Stimulated activated CD8-positive, alpha-beta memory T cell treated with anti-CD3 and anti-CD28 coated beads, Interleukin-7, amount 100 ng/mL, for 24 hours (primary cell): Measurements from ENCODE around the gene TMEM100.

ENCODE experiments used
- DNase-seq: peaks from one replicate; pipeline ENCODE4 v3.0.0-alpha.2; 2020; ENCODE audit warnings: low read depth

The TMEM100 gene

GRCh38 chr17:55717898-55718735 lies 4.5 kb downstream of the TMEM100 start:
- DNase-seq = peak; percentile 43

- DNase-seq = no peak
Measured at GRCh38 chr17:55717432-55717831, 5.2 kb downstream of the TMEM100 start.

GRCh38 chr17:55710829-55711496 lies 11.7 kb downstream of the TMEM100 start:
- no peak for DNase-seq

DNA sequence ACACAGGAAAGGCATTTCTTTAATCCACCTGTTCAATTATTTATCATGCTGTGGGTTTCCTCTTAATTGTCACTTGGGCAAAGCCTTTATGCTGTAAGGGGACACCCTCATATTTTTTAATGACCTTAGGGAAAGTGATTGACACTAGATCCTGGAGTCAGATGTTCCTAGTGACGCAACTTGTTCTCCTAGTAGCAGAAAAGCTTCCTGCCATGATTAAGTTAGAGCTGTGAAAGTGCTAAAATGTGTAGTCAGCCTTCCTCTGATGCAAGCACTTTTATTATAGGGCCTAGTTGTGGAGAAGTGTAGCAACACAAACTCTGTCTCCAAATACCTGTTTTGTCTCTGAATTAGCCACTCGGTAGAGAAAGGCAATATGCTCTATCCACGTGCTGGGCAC lies 12.3 kb downstream of the TMEM100 start:
- no peak for DNase-seq

DNA sequence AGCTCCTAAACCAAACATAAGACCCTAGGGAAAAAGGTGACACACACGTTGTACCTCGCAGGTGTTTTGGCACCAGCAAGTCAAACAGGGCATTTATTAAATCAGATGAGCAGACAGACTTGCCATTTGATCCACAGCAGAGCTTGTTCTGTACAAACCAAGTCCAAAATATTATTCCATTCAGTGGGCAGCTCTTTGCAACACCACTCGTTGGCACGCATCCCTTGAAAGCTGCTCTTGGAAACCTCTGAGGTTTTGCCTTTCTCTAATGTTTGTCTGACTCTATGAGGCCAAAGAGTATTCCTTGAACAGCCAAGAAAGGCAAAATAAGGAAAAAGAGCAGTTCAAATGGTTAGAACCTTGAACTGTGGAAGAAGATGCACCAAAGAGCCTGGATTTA lies 12.7 kb downstream of the TMEM100 start:
- no peak for DNase-seq

DNA sequence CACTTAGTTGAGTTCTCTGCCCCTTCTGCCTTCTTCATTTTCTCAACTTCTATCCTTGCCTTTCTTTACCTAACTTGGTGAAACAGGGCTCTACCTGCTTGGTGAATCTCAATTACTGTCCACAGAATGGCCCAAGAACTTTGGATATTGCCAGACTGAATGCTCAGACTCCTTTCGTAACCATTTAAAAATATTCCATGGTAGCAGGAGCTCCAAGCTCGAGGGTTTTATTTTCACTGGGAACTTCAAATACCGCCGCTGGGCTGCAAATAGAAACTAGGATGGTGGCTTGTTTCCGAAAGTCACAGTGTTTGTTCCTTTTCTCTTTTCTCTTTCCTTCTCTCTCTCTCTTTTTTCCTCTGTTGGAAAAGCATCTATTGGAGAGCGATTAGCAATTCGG lies 13.2 kb downstream of the TMEM100 start:
- no peak for DNase-seq

GRCh38 chr17:55708175-55708974 lies 14.3 kb downstream of the TMEM100 start:
- no peak for DNase-seq

DNA sequence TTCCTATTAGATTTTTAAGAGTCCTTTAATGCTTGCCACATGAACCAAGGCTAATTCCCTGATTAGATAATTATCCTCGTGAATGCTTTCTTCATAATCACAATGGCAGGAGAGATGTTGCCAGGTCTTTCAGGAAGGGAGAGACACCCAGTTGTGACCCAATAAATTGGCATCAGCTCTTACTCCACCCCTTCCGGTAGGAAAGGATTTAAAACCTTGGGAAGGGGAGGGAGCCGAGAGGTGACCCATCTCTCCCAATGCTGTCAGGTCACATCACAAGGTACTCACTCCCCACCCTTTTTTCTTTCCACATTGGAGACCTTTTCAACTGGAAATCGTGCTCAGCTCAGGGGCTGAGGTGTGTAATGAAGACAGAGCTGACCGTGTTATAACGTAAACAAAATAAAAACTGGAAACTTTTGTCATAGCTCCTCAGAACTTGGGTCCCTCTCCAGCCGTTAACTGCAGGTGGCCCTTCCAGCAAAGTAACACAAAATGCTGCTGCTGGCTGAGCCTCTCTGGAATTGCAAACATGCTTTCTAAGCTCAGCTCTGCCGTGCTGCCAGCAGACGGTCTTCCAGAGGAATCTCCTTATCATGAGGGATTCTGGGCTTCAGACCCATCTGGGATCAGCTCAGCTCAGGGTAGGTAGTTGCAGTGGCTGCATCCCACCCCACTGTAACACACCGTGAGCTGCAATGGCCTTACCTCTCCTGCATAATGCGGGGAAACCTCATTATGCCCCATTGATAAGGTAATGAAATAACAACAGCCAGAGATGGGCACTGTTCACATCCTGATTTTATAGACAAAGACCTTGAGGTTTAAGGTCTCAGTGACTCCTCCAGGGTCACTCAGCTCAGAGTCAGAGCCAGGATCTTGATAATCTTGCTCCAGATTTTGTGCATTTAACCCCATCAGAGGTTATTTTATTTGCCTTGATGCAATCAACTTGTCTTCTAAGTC lies 15.6 kb downstream of the TMEM100 start:
- DNase-seq = no peak

DNA sequence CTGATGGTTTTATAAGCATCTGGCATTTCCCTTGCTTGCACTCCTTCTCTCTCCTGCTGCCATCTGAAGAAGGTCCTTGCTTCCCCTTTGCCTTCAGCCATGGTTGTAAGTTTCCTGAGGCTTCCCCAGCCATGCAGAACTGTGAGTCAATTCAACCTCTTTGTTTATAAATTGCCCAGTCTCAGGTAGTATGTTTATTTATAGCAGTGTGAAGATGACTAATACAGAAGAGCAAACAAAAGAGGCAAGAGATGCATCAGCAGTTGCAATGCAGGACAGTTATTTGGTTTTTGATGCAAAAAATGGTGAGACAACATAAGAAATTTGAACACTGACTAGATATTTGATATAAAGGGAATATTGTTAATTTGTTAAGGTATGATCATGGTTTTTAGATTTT lies 16.8 kb downstream of the TMEM100 start:
- no peak for DNase-seq

DNA sequence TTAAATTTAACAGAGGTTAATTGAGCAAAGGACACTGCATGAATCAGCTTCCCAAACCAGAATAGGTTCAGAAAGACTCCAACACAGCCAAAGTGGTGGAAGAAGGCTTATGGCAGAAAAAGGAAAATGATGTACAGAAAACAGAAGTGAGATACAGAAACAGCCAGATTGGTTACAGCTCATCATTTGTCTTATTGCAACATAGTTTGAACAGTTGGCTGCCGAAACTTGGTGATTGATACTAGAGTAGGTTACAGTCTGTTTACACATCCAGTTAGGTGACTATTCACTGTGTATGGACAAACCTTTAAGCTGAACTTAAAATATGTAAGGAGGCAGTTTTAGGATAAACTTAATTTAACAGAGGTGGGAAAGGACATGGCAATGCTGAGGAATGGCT lies 18.3 kb downstream of the TMEM100 start:
- DNase-seq = no peak

GRCh38 chr17:55702150-55702549 lies 20.5 kb downstream of the TMEM100 start:
- DNase-seq = no peak

GRCh38 chr17:55699181-55699860 lies 23.3 kb downstream of the TMEM100 start:
- no peak for DNase-seq

DNA sequence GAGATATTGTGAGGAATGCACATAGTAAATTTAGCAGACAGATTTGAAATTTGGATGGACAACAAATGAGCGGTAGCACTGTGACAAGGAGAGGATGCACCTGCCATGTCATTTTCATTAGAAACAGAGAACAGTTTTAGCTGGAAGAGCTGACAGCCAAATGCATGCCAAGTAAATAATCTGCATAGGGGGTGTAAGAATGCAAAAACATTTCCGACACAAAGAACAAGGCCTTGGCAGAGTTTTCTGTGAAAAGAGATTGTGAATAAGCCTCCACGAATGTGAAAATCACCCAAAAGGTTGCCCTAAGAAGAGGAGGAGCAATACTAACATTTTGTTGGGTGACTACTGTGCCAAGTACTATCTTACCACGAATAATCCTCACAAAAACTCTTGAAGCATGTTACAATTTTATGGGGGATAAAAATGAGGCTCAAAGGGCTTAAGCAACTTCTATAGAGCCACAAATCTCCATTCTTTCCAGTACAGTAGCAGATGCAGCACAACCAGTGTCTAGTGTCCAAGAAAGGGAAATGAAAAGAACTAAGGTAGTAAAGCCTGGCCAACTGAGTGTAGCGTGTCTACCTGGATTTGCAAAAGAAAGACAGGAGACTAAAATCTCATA lies 28.3 kb downstream of the TMEM100 start:
- no peak for DNase-seq

- DNase-seq = no peak
Measured at GRCh38 chr17:55693254-55694216, 29.1 kb downstream of the TMEM100 start.

- no peak for DNase-seq
Measured at GRCh38 chr17:55692276-55692675, 30.4 kb downstream of the TMEM100 start.

GRCh38 chr17:55691666-55692065 lies 31.0 kb downstream of the TMEM100 start:
- DNase-seq = no peak

- DNase-seq = no peak
Measured at GRCh38 chr17:55690105-55690508, 32.6 kb downstream of the TMEM100 start.

GRCh38 chr17:55689672-55690071 lies 33.0 kb downstream of the TMEM100 start:
- no peak for DNase-seq

- DNase-seq = no peak
Measured at GRCh38 chr17:55688057-55688456, 34.6 kb downstream of the TMEM100 start.
